Activated CD4-positive, alpha-beta T cell treated with anti-CD3 and anti-CD28 coated beads, Interleukin-2, amount 10 ng/mL, durations not matched to agents 24 days and 14 days (primary cell): Measurements from ENCODE around the gene INSIG1. TPM values are rescaled to one million over a fixed set of nuclear protein-coding genes. Genes with fewer than 3 reads are reported as not detected.

Experiments used
- DNase-seq: peaks from one replicate; pipeline ENCODE4 v3.0.0; 2022
- H3K27ac Mint-ChIP-seq: one replicate; pipeline ENCODE4 v1.8.0; 2022; ENCODE audit warnings: mild to moderate bottlenecking, mixed read lengths
- H3K27me3 Mint-ChIP-seq: one replicate; pipeline ENCODE4 v1.8.0; 2022; ENCODE audit warnings: mixed read lengths
- H3K36me3 Mint-ChIP-seq: one replicate; pipeline ENCODE4 v1.8.0; 2022; ENCODE audit warnings: low read depth, mild to moderate bottlenecking, mixed read lengths
- H3K4me1 Mint-ChIP-seq: one replicate; pipeline ENCODE4 v1.8.0; 2021; ENCODE audit warnings: mixed read lengths
- H3K4me3 Mint-ChIP-seq: one replicate; pipeline ENCODE4 v1.8.0; 2022; ENCODE audit warnings: mild to moderate bottlenecking, moderate library complexity, mixed read lengths
- H3K9me3 Mint-ChIP-seq: one replicate; pipeline ENCODE4 v1.8.0; 2021; ENCODE audit warnings: mixed read lengths
- intact Hi-C: fragments of 100-400 bp; cut with micrococcal nuclease; formaldehyde crosslinking; loops from one replicate; pipeline ENCODE4 v1.15.1; 2023
- total RNA-seq: library from RNA; stranded (reverse); gene quantifications from 2 replicates; pipeline ENCODE4 v1.2.3, GENCODE V29; 2022

The INSIG1 gene
- total RNA-seq, result 114 and 121 TPM in 2 replicates

- Mint-ChIP-seq H3K9me3 (no peaks in the 10 kb centered on the region), H3K27ac (peak within 1 kb of the TSS; percentile 97), H3K4me1 (peaks cover 39% of the 10 kb centered on the region), H3K4me3 (peak within 1 kb of the TSS; percentile 94), H3K27me3 (no peaks in the 10 kb centered on the region), H3K36me3 (peaks cover 40% of the 10 kb centered on the region)
- peak; percentile 98 for DNase-seq
- intact Hi-C loops, result loop anchor here (1.0 to 5.0 kb wide), 5 partner anchors 92 to 1595 kb away; partner anchors contain the start of genes LMBR1, PAXIP1 and RBM33
These were observed at the start of gene INSIG1 for GRCh38 chr7:155297517-155298287. Gene INSIG1 (plus strand): TSS chr7:155297878. CDS start chr7:155298286, 408 bp downstream.

DNA sequence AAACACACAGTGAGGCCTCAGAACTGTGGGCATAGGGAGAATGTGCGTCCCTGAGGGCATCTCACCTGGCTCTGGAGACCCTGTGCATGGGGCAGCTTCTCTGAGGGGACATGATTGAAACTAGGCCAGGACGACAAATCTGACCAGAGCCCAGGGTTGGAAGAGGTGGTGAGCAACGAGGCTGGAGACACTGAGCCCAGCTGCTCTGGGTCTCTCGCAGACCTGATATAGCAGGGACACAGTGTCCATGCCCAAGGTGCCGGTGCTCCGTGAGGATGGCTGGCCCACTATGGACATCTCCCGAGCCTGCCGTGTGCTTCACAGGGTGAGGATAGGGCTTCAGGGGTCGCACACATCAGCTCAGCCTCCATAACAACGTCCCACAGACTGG lies 49.3 kb upstream of the INSIG1 start:
- no peak for DNase-seq
- H3K4me1 Mint-ChIP-seq, result no peaks in the 10 kb centered on the region
- H3K27me3 Mint-ChIP-seq, result peaks cover 8% of the 10 kb centered on the region
- H3K4me3 Mint-ChIP-seq, result no peak overlapping the region
- H3K27ac Mint-ChIP-seq, result no peak overlapping the region
- intact Hi-C loops, result no loop called here
- no peaks in the 10 kb centered on the region for H3K9me3 Mint-ChIP-seq
- H3K36me3 Mint-ChIP-seq, result no peaks in the 10 kb centered on the region

- peaks cover 4% of the 10 kb centered on the region for H3K4me1 Mint-ChIP-seq
- no peak overlapping the region for H3K27ac Mint-ChIP-seq
- DNase-seq, result no peak
- peaks cover 14% of the 10 kb centered on the region for H3K27me3 Mint-ChIP-seq
- intact Hi-C loops, result no loop called here
- H3K36me3 Mint-ChIP-seq, result no peaks in the 10 kb centered on the region
- no peak overlapping the region for H3K4me3 Mint-ChIP-seq
- H3K9me3 Mint-ChIP-seq, result no peaks in the 10 kb centered on the region
These were observed 45.8 kb upstream of the INSIG1 start for GRCh38 chr7:155251831-155252230.

DNA sequence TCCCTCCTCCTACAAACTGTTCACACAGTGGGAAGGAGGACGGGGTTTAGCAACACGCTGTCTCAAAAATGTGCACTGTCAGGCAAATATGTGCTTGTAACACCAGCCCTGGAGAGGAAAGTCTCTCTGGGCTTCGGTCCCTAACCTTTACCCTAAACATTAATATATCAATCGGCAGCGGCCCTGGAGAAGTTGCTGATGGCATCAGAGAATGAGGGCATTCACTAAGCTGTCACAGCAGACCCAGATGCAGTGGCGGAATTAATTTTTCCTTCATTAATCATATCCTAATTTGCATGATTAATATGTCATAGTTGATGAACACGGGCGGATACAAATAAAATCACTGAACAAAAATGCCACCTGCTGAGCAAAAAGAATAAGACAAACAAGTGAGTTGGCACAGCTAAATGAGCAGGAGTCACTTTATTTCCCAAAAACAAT lies 45.2 kb upstream of the INSIG1 start:
- H3K4me1 Mint-ChIP-seq, result peaks cover 7% of the 10 kb centered on the region
- no peaks in the 10 kb centered on the region for H3K9me3 Mint-ChIP-seq
- DNase-seq, result no peak
- no peak overlapping the region for H3K27ac Mint-ChIP-seq
- no peak overlapping the region for H3K4me3 Mint-ChIP-seq
- H3K27me3 Mint-ChIP-seq, result peaks cover 14% of the 10 kb centered on the region
- H3K36me3 Mint-ChIP-seq, result no peaks in the 10 kb centered on the region
- intact Hi-C loops, result no loop called here

- H3K27me3 Mint-ChIP-seq, result peaks cover 14% of the 10 kb centered on the region
- no peak for DNase-seq
- H3K9me3 Mint-ChIP-seq, result no peaks in the 10 kb centered on the region
- no peak overlapping the region for H3K27ac Mint-ChIP-seq
- H3K4me1 Mint-ChIP-seq, result peaks cover 7% of the 10 kb centered on the region
- H3K36me3 Mint-ChIP-seq, result no peaks in the 10 kb centered on the region
- H3K4me3 Mint-ChIP-seq, result no peak overlapping the region
- intact Hi-C loops, result no loop called here
These were observed 44.7 kb upstream of the INSIG1 start for GRCh38 chr7:155252892-155253501.

DNA sequence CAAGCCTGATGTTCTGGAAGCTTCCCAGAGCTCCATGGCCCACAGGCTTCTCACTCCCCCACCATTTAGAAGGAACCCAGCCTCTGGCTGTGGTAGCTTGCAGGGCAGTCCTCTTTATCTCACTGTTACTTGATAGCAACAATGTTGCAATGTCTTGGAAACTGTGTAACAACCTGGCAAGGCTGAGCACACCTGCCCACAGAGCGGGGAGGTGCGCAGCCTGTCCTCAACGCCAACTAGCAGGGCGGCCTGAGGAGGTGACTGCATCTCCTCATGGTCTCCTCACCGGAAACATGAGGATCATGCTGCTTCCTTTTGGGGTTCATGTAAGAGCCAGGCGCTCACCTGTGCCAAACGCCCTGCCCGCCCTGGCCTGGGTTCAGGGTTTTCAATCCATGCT lies 43.7 kb upstream of the INSIG1 start:
- intact Hi-C loops, result no loop called here
- no peak for DNase-seq
- Mint-ChIP-seq H3K4me3 (no peak overlapping the region), H3K36me3 (no peaks in the 10 kb centered on the region), H3K9me3 (no peaks in the 10 kb centered on the region), H3K27me3 (peaks cover 12% of the 10 kb centered on the region), H3K27ac (no peak overlapping the region), H3K4me1 (peaks cover 7% of the 10 kb centered on the region)

GRCh38 chr7:155255071-155255470 lies 42.6 kb upstream of the INSIG1 start:
- intact Hi-C loops, result no loop called here
- Mint-ChIP-seq H3K36me3 (no peaks in the 10 kb centered on the region), H3K27me3 (peaks cover 12% of the 10 kb centered on the region), H3K4me1 (peaks cover 7% of the 10 kb centered on the region), H3K9me3 (no peaks in the 10 kb centered on the region), H3K4me3 (no peak overlapping the region), H3K27ac (no peak overlapping the region)
- no peak for DNase-seq

DNA sequence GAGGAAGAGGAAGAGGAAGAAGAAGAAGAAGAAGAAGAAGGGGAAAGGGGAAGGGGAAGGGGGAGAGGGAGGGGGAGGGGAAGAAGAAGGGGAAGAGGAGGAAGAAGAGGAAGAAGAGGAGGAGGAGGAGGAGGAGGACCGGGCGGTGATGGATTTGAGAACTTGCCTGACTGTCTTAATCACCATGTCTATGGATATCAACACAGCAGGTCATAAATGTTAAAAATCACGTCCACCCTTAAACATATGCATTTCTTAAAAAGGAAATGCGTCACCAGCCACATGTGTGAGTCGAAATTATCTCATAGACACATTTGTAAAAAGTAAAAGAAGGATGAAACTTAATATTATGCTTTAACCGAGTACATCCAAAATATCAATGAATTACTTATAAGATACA lies 42.1 kb upstream of the INSIG1 start:
- Mint-ChIP-seq H3K4me1 (peaks cover 7% of the 10 kb centered on the region), H3K27ac (no peak overlapping the region), H3K4me3 (no peak overlapping the region), H3K36me3 (no peaks in the 10 kb centered on the region), H3K27me3 (peaks cover 12% of the 10 kb centered on the region), H3K9me3 (no peaks in the 10 kb centered on the region)
- intact Hi-C loops, result no loop called here
- no peak for DNase-seq

DNA sequence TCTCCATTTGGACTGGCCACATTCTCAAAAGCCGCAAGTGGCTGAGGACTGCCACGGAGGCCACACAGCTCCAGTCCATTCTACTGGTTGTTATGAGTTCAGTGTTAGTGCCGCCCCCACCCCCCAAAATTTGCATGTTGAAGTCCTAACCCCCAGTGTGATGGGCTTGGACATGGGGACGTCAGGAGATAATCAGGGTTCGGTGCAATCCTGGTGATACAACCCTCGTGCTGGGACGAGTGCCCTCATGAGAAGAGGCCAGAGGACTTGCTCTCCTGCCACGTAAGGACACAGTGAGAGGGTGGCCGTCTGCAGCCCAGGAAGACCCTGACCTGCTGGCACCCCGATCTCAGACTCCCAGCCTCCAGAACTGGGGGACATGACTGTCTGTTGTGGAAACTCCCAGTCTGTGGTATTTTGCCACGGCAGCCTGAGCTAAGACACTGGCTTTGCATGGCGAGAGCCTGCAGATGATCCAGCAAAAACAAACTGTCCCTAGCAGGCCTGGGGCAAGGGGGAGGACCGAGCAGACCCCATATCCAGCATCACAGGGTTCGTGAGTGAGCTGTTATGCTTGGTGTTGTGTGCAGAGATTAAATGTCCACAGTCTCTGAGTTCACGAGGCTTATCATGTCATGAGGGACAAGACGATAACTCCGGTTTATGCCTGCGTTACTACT lies 41.5 kb upstream of the INSIG1 start:
- peaks cover 7% of the 10 kb centered on the region for H3K4me1 Mint-ChIP-seq
- DNase-seq, result no peak
- H3K9me3 Mint-ChIP-seq, result no peaks in the 10 kb centered on the region
- intact Hi-C loops, result no loop called here
- H3K27ac Mint-ChIP-seq, result no peak overlapping the region
- H3K36me3 Mint-ChIP-seq, result no peaks in the 10 kb centered on the region
- peaks cover 12% of the 10 kb centered on the region for H3K27me3 Mint-ChIP-seq
- H3K4me3 Mint-ChIP-seq, result no peak overlapping the region

DNA sequence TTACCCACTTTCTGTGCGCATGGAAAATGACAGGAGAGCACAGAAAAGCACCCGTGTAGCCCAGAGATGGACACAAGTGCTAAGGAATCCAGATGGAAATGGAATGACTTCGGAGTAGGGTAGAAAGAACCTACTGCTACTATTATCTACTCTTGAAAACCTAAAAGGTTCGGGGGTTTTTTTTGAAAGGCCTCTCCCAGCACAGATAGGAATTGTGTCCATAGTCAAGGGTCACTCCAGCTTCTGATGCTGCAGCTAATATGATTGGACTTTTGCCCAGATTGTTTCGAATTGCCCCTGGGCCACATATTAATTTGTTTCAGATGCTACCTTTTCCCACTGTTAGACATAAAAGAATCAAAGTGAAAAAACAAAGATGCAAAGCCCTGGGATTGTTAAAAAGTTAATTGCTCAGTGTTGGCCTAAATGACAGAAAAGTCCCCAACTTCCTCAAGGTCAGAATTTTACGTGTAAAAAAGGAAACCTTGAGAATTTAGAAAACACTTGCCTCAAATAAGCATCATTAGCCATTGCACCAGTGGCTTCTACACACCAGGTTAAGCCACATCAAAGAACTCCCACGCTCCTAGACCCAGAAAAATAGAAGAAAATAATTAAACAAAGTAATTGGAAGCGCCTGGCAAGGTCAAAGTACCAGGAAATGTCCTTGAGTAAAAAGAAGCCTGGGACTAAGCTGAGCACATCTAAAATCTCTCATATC lies 40.8 kb upstream of the INSIG1 start:
- peaks cover 7% of the 10 kb centered on the region for H3K4me1 Mint-ChIP-seq
- DNase-seq, result no peak
- peaks cover 10% of the 10 kb centered on the region for H3K27me3 Mint-ChIP-seq
- H3K36me3 Mint-ChIP-seq, result no peaks in the 10 kb centered on the region
- no peaks in the 10 kb centered on the region for H3K9me3 Mint-ChIP-seq
- intact Hi-C loops, result no loop called here
- no peak overlapping the region for H3K27ac Mint-ChIP-seq
- H3K4me3 Mint-ChIP-seq, result no peak overlapping the region

GRCh38 chr7:155257482-155258225 lies 40.0 kb upstream of the INSIG1 start:
- no peaks in the 10 kb centered on the region for H3K9me3 Mint-ChIP-seq
- peaks cover 9% of the 10 kb centered on the region for H3K27me3 Mint-ChIP-seq
- no peak overlapping the region for H3K27ac Mint-ChIP-seq
- H3K4me1 Mint-ChIP-seq, result peaks cover 7% of the 10 kb centered on the region
- H3K36me3 Mint-ChIP-seq, result no peaks in the 10 kb centered on the region
- DNase-seq, result no peak
- intact Hi-C loops, result no loop called here
- H3K4me3 Mint-ChIP-seq, result no peak overlapping the region

GRCh38 chr7:155258226-155258560 lies 39.5 kb upstream of the INSIG1 start:
- no peak overlapping the region for H3K4me3 Mint-ChIP-seq
- intact Hi-C loops, result no loop called here
- H3K9me3 Mint-ChIP-seq, result no peaks in the 10 kb centered on the region
- peaks cover 7% of the 10 kb centered on the region for H3K4me1 Mint-ChIP-seq
- H3K36me3 Mint-ChIP-seq, result no peaks in the 10 kb centered on the region
- DNase-seq, result no peak
- no peak overlapping the region for H3K27ac Mint-ChIP-seq
- H3K27me3 Mint-ChIP-seq, result peaks cover 9% of the 10 kb centered on the region

GRCh38 chr7:155259866-155260497 lies 37.7 kb upstream of the INSIG1 start:
- DNase-seq, result no peak
- H3K4me1 Mint-ChIP-seq, result peaks cover 7% of the 10 kb centered on the region
- peaks cover 7% of the 10 kb centered on the region for H3K27me3 Mint-ChIP-seq
- H3K36me3 Mint-ChIP-seq, result no peaks in the 10 kb centered on the region
- no peak overlapping the region for H3K4me3 Mint-ChIP-seq
- H3K9me3 Mint-ChIP-seq, result no peaks in the 10 kb centered on the region
- intact Hi-C loops, result no loop called here
- H3K27ac Mint-ChIP-seq, result no peak overlapping the region
